GM23338 (cell line): Measurements from ENCODE around the gene MARCHF5. TPM values are rescaled to one million over a fixed set of nuclear protein-coding genes. Genes with fewer than 3 reads are reported as not detected.

ENCODE experiments used
- ATAC-seq: fragments of 200-7000 bp; cut with Tn5 transposase; 3 replicates; pipeline ENCODE4 v1.9.1; 2020
- DNase-seq: peaks from one replicate; pipeline ENCODE4 v3.0.0-alpha.2; 2015; ENCODE audit warnings: low spot score
- H2AFZ ChIP-seq: fragments of 200-600 bp; sonication (generic); 2 replicates; pipeline ENCODE4 v1.8.0; 2016; ENCODE audit warnings: antibody characterized with exemption, mild to moderate bottlenecking, moderate library complexity
- H3F3A ChIP-seq: fragments of 200-600 bp; sonication (generic); replicated peaks from 2 replicates; pipeline ENCODE4 v1.8.0; 2017; ENCODE audit warnings: antibody characterized with exemption, mixed run types, low read depth
- H3K27ac ChIP-seq: fragments of 200-600 bp; sonication (generic); 2 replicates; pipeline ENCODE4 v1.6.1; 2016; ENCODE audit warnings: low read depth
- H3K27me3 ChIP-seq: fragments of 200-600 bp; sonication (generic); 2 replicates; pipeline ENCODE4 v1.8.0; 2016; ENCODE audit warnings: mild to moderate bottlenecking, mixed run types, moderate library complexity; ENCODE audit not compliant: insufficient read depth
- H3K36me3 ChIP-seq: fragments of 200-600 bp; sonication (generic); 2 replicates; pipeline ENCODE4 v1.8.0; 2016; ENCODE audit warnings: mild to moderate bottlenecking; ENCODE audit not compliant: insufficient read depth
- H3K4me1 ChIP-seq: fragments of 200-600 bp; sonication (generic); 2 replicates; pipeline ENCODE4 v1.8.0; 2016; ENCODE audit warnings: mild to moderate bottlenecking, moderate library complexity; ENCODE audit not compliant: insufficient read depth
- H3K4me2 ChIP-seq: fragments of 200-600 bp; sonication (generic); 2 replicates; pipeline ENCODE4 v1.7.1; 2017; ENCODE audit warnings: mixed run types
- H3K4me3 ChIP-seq: fragments of 200-600 bp; sonication (generic); 2 replicates; pipeline ENCODE4 v1.6.1; 2016; ENCODE audit warnings: mixed run types
- H3K79me2 ChIP-seq: fragments of 200-600 bp; sonication (generic); replicated peaks from 2 replicates; pipeline ENCODE4 v1.8.0; 2017; ENCODE audit warnings: mild to moderate bottlenecking; ENCODE audit not compliant: insufficient read depth
- H3K9me2 ChIP-seq: fragments of 200-600 bp; sonication (generic); 2 replicates; pipeline ENCODE4 v1.8.0; 2017; ENCODE audit not compliant: insufficient read depth
- H4K20me1 ChIP-seq: fragments of 200-600 bp; sonication (generic); replicated peaks from 2 replicates; pipeline ENCODE4 v1.8.0; 2017; ENCODE audit warnings: mild to moderate bottlenecking; ENCODE audit not compliant: insufficient read depth
- H3K27ac Mint-ChIP-seq: 2 replicates; pipeline ENCODE4 v1.8.0; 2020; ENCODE audit warnings: inconsistent platforms, mild to moderate bottlenecking, moderate library complexity, mixed read lengths
- H3K27me3 Mint-ChIP-seq: 3 replicates; pipeline ENCODE4 v1.8.0; 2022; ENCODE audit warnings: low read depth, mild to moderate bottlenecking, moderate library complexity, mixed read lengths, inconsistent platforms; ENCODE audit not compliant: insufficient read depth, poor library complexity
- H3K36me3 Mint-ChIP-seq: 3 replicates; pipeline ENCODE4 v1.8.0; 2021; ENCODE audit warnings: low read depth, mild to moderate bottlenecking, inconsistent platforms, moderate library complexity, mixed read lengths
- H3K4me1 Mint-ChIP-seq: 3 replicates; pipeline ENCODE4 v1.8.0; 2020; ENCODE audit warnings: mild to moderate bottlenecking, inconsistent platforms, mixed read lengths
- H3K4me3 Mint-ChIP-seq: 3 replicates; pipeline ENCODE4 v1.8.0; 2021; ENCODE audit warnings: moderate library complexity, mild to moderate bottlenecking, inconsistent platforms, mixed read lengths
- H3K9me3 Mint-ChIP-seq: 3 replicates; pipeline ENCODE4 v1.8.0; 2020; ENCODE audit warnings: moderate library complexity, mild to moderate bottlenecking, inconsistent platforms, mixed read lengths
- CTCF ChIP-seq, 2 experiments: fragments of 200-600 bp in 1 of 2; sonication (generic) in 1 of 2; conservative IDR thresholded peaks; 2 replicates each; pipeline versions ENCODE4 v1.5.1 to v1.6.1; 2016 to 2017; ENCODE audit warnings: antibody characterized with exemption in 2 of 2, low read depth in 2 of 2, mild to moderate bottlenecking in 2 of 2, moderate library complexity in 1 of 2
- ETS1 ChIP-seq: IDR thresholded peaks from 2 replicates; pipeline ENCODE4 v1.6.1; 2016; ENCODE audit warnings: antibody characterized with exemption
- NANOG ChIP-seq: IDR thresholded peaks from 2 replicates; pipeline ENCODE4 v1.6.1; 2016; ENCODE audit warnings: antibody characterized with exemption, borderline replicate concordance
- POLR2AphosphoS5 ChIP-seq: IDR thresholded peaks from 2 replicates; pipeline ENCODE4 v1.6.1; 2016; ENCODE audit warnings: antibody characterized with exemption, low read depth
- REST ChIP-seq: IDR thresholded peaks from one replicate; pipeline ENCODE4 v1.6.1; 2018; ENCODE audit warnings: antibody characterized with exemption; ENCODE audit not compliant: unreplicated experiment
- STAT1 ChIP-seq: IDR thresholded peaks from one replicate; pipeline ENCODE4 v1.6.1; 2016; ENCODE audit warnings: antibody characterized with exemption; ENCODE audit not compliant: unreplicated experiment
- ZNF114 ChIP-seq: fragments of 250-450 bp; sonication (Bioruptor Pico); IDR thresholded peaks from 2 replicates; pipeline ENCODE4 v1.5.0; 2020; ENCODE audit warnings: mild to moderate bottlenecking, moderate library complexity
- ZNF331 ChIP-seq: fragments of 250-450 bp; sonication (Bioruptor Pico); IDR thresholded peaks from 2 replicates; pipeline ENCODE4 v1.5.0; 2020; ENCODE audit warnings: low read depth, mild to moderate bottlenecking, moderate library complexity
- polyA plus RNA-seq: library from polyadenylated mRNA; unstranded; fragments of >200 nt; fragmentation: Nextera tagmentation; extraction: Ambion mirVana; gene quantifications from 2 replicates; pipeline ENCODE4 v1.2.1, GENCODE V29; 2016
- total RNA-seq: library from RNA; depleted of rRNA; stranded (reverse); fragments of >200 nt; shearing (Covaris generic); gene quantifications from 2 replicates; pipeline ENCODE4 v1.2.3, GENCODE V29; 2014

The MARCHF5 gene
- total and polyA plus RNA-seq, 2 experiments from 2014 or later = 12.9 to 14.2 TPM

- H3K4me2 ChIP-seq = no peak overlapping the region
- no peak overlapping the region for H3K4me3 Mint-ChIP-seq
These were observed 48.6 kb upstream of the MARCHF5 start for GRCh38 chr10:92242380-92242779.

More at GRCh38 chr10:92242380-92242779, 48.6 kb upstream of the MARCHF5 start:
- H3K4me1 Mint-ChIP-seq = peaks cover 26% of the 10 kb centered on the region
- H3K9me3 Mint-ChIP-seq = no peaks in the 10 kb centered on the region
- ATAC-seq (no peak), DNase-seq (no peak)
- Histone ChIP-seq H3F3A (peaks cover 6% of the 10 kb centered on the region), H3K4me3 (no peak overlapping the region), H3K4me1 (peaks cover 23% of the 10 kb centered on the region), H2AFZ (no peak overlapping the region), H3K9me2 (no peaks in the 10 kb centered on the region), H3K27me3 (peaks cover 53% of the 10 kb centered on the region), H3K79me2 (no peaks in the 10 kb centered on the region), H4K20me1 (peaks cover 4% of the 10 kb centered on the region; the same call in 1 of the 2 replicates), H3K27ac (no peak overlapping the region), H3K36me3 (no peaks in the 10 kb centered on the region)
- TF ChIP-seq POLR2AphosphoS5 (no peak), NANOG (no peak), ZNF331 (no peak), CTCF (conservative IDR thresholded peaks at IDR 0.05; ENCODE audit: low read depth in 2 of 2) (no peak), REST (no peak), ZNF114 (CRISPR knock-in tag) (no peak), ETS1 (no peak), STAT1 (no peak)
- no peaks in the 10 kb centered on the region; the same call in 2 of the 3 replicates for H3K36me3 Mint-ChIP-seq
- peaks cover 35% of the 10 kb centered on the region for H3K27me3 Mint-ChIP-seq
- H3K27ac Mint-ChIP-seq = no peak overlapping the region
